SK-N-SH treated with all-trans-retinoic acid at 6 μM for 48 hours (cell line): Measurements from ENCODE around the gene DOCK1.

Experiments
- ATAC-seq: fragments of 200-7000 bp; cut with Tn5 transposase; 3 replicates; pipeline ENCODE4 v1.9.1; 2020; ENCODE audit warnings: mild to moderate bottlenecking, moderate library complexity
- ARNTL ChIP-seq: fragments of 450-650 bp; formaldehyde crosslinking; IDR thresholded peaks from 2 replicates; pipeline ENCODE4 v1.5.0; 2020; ENCODE audit warnings: low read depth, mild to moderate bottlenecking, moderate library complexity, borderline replicate concordance
- BACH2 ChIP-seq: fragments of 250-450 bp; sonication (Bioruptor Pico); IDR thresholded peaks from 2 replicates; pipeline ENCODE4 v1.9.0; 2021; ENCODE audit warnings: mild to moderate bottlenecking, borderline replicate concordance
- CSDC2 ChIP-seq: fragments of 250-450 bp; sonication (Bioruptor Pico); IDR thresholded peaks from 2 replicates; pipeline ENCODE4 v1.5.0; 2020; ENCODE audit warnings: mild to moderate bottlenecking, moderate library complexity
- ESRRG ChIP-seq: fragments of 250-450 bp; sonication (Bioruptor Pico); IDR thresholded peaks from 2 replicates; pipeline ENCODE4 v1.6.1; 2021; ENCODE audit warnings: mild to moderate bottlenecking
- GLIS3 ChIP-seq: fragments of 250-450 bp; sonication (Bioruptor Pico); IDR thresholded peaks from 2 replicates; pipeline ENCODE4 v1.5.0; 2020; ENCODE audit warnings: mild to moderate bottlenecking, moderate library complexity
- ISL1 ChIP-seq: fragments of 250-450 bp; sonication (Bioruptor Pico); IDR thresholded peaks from 2 replicates; pipeline ENCODE4 v2.1.2; 2022; ENCODE audit warnings: mild to moderate bottlenecking, moderate library complexity
- OSR1 ChIP-seq: fragments of 250-450 bp; sonication (Bioruptor Pico); IDR thresholded peaks from 2 replicates; pipeline ENCODE4 v1.8.0; 2022; ENCODE audit warnings: moderate library complexity, mild to moderate bottlenecking, inconsistent platforms
- PPARA ChIP-seq: fragments of 250-450 bp; sonication (Bioruptor Pico); IDR thresholded peaks from 2 replicates; pipeline ENCODE4 v1.5.0; 2020; ENCODE audit warnings: mild to moderate bottlenecking, borderline replicate concordance
- SNAI2 ChIP-seq: fragments of 250-450 bp; sonication (Bioruptor Pico); IDR thresholded peaks from 2 replicates; pipeline ENCODE4 v1.5.0; 2020; ENCODE audit warnings: mild to moderate bottlenecking, moderate library complexity
- TCF4 ChIP-seq: fragments of 250-450 bp; sonication (Bioruptor Pico); IDR thresholded peaks from 2 replicates; pipeline ENCODE4 v1.8.0; 2021; ENCODE audit warnings: mild to moderate bottlenecking, moderate library complexity, borderline replicate concordance
- TOX ChIP-seq: fragments of 250-450 bp; sonication (Bioruptor Pico); IDR thresholded peaks from 2 replicates; pipeline ENCODE4 v1.8.0; 2021; ENCODE audit warnings: mild to moderate bottlenecking, moderate library complexity, borderline replicate concordance
- ZC3H10 ChIP-seq: fragments of 250-450 bp; sonication (Bioruptor Pico); IDR thresholded peaks from 2 replicates; pipeline ENCODE4 v1.5.1; 2021; ENCODE audit warnings: mild to moderate bottlenecking, moderate library complexity
- ZFP3 ChIP-seq: fragments of 250-450 bp; sonication (Bioruptor Pico); IDR thresholded peaks from 2 replicates; pipeline ENCODE4 v1.5.0; 2020; ENCODE audit warnings: mild to moderate bottlenecking, moderate library complexity
- ZFP30 ChIP-seq: fragments of 450-650 bp; formaldehyde crosslinking; IDR thresholded peaks from 2 replicates; pipeline ENCODE4 v1.5.0; 2022; ENCODE audit warnings: mild to moderate bottlenecking, moderate library complexity
- ZNF565 ChIP-seq: fragments of 450-650 bp; formaldehyde crosslinking; conservative IDR thresholded peaks from 2 replicates; pipeline ENCODE4 v1.5.0; 2020; ENCODE audit warnings: low read depth, mild to moderate bottlenecking, moderate library complexity
- ZNF70 ChIP-seq: fragments of 450-650 bp; formaldehyde crosslinking; IDR thresholded peaks from 2 replicates; pipeline ENCODE4 v1.5.0; 2020; ENCODE audit warnings: mild to moderate bottlenecking, moderate library complexity
- ZNF8 ChIP-seq: fragments of 450-650 bp; formaldehyde crosslinking; IDR thresholded peaks from 2 replicates; pipeline ENCODE4 v1.5.0; 2020; ENCODE audit warnings: mild to moderate bottlenecking, moderate library complexity
- TF ChIP-seq, protein P1 (sequence below): fragments of 250-450 bp; sonication (Bioruptor Pico); IDR thresholded peaks from 2 replicates; pipeline ENCODE4 v1.5.1; 2021; ENCODE audit warnings: mild to moderate bottlenecking, moderate library complexity
- TF ChIP-seq, protein P2 (sequence below): fragments of 250-450 bp; sonication (Bioruptor Pico); IDR thresholded peaks from 2 replicates; pipeline ENCODE4 v1.5.1; 2020; ENCODE audit warnings: low read depth, mild to moderate bottlenecking, moderate library complexity
- TF ChIP-seq, protein P3 (sequence below): fragments of 250-450 bp; sonication (Bioruptor Pico); IDR thresholded peaks from 2 replicates; pipeline ENCODE4 v1.5.0; 2020; ENCODE audit warnings: mild to moderate bottlenecking, moderate library complexity
- TF ChIP-seq, protein P4 (sequence below): fragments of 250-450 bp; sonication (Bioruptor Pico); IDR thresholded peaks from 2 replicates; pipeline ENCODE4 v1.8.0; 2021; ENCODE audit warnings: low read depth, mild to moderate bottlenecking, moderate library complexity, borderline replicate concordance
- TF ChIP-seq, protein P5 (sequence below): fragments of 250-450 bp; sonication (Bioruptor Pico); IDR thresholded peaks from 2 replicates; pipeline ENCODE4 v1.8.0; 2020; ENCODE audit warnings: mild to moderate bottlenecking, moderate library complexity, borderline replicate concordance

Gene DOCK1

DNA sequence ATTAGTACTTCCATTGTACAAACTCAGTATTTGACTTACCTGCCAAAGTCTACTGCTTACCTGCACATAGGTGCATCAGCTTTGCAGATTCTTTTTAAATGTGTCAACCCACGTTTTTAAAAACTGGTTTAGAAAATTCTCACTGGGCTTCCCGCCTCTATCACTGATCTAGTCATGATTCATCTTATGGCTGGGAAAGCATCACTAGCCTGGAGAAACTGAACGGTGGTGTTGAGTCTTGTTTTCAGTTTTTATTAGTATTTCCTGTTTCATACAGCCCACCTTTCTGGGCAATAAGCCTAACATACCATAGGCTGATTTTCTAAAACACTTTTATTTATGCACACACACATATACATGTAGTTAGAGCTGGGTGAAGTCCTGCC is 19.7 kb downstream of the DOCK1 start:
- ATAC-seq: peak; percentile 61
- TF ChIP-seq ZC3H10 (CRISPR knock-in tag) (no peak), ZNF565 (CRISPR knock-in tag) (no peak), ARNTL (CRISPR knock-in tag) (no peak), PPARA (CRISPR knock-in tag) (no peak), OSR1 (no peak), TCF4 (no peak), ZNF70 (CRISPR knock-in tag) (no peak), CSDC2 (no peak), ZFP3 (CRISPR knock-in tag) (no peak), SNAI2 (CRISPR knock-in tag) (no peak), ZFP30 (CRISPR knock-in tag) (no peak), ESRRG (CRISPR knock-in tag) (no peak), ISL1 (CRISPR knock-in tag) (no peak), BACH2 (CRISPR knock-in tag) (no peak)
- TF ChIP-seq, protein P1, sequence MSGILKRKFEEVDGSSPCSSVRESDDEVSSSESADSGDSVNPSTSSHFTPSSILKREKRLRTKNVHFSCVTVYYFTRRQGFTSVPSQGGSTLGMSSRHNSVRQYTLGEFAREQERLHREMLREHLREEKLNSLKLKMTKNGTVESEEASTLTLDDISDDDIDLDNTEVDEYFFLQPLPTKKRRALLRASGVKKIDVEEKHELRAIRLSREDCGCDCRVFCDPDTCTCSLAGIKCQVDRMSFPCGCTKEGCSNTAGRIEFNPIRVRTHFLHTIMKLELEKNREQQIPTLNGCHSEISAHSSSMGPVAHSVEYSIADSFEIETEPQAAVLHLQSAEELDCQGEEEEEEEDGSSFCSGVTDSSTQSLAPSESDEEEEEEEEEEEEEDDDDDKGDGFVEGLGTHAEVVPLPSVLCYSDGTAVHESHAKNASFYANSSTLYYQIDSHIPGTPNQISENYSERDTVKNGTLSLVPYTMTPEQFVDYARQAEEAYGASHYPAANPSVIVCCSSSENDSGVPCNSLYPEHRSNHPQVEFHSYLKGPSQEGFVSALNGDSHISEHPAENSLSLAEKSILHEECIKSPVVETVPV (CRISPR knock-in tag): no peak
- TF ChIP-seq, protein P2, sequence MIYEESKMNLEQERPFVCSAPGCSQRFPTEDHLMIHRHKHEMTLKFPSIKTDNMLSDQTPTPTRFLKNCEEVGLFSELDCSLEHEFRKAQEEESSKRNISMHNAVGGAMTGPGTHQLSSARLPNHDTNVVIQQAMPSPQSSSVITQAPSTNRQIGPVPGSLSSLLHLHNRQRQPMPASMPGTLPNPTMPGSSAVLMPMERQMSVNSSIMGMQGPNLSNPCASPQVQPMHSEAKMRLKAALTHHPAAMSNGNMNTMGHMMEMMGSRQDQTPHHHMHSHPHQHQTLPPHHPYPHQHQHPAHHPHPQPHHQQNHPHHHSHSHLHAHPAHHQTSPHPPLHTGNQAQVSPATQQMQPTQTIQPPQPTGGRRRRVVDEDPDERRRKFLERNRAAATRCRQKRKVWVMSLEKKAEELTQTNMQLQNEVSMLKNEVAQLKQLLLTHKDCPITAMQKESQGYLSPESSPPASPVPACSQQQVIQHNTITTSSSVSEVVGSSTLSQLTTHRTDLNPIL (CRISPR knock-in tag): no peak
- TF ChIP-seq, protein P3, sequence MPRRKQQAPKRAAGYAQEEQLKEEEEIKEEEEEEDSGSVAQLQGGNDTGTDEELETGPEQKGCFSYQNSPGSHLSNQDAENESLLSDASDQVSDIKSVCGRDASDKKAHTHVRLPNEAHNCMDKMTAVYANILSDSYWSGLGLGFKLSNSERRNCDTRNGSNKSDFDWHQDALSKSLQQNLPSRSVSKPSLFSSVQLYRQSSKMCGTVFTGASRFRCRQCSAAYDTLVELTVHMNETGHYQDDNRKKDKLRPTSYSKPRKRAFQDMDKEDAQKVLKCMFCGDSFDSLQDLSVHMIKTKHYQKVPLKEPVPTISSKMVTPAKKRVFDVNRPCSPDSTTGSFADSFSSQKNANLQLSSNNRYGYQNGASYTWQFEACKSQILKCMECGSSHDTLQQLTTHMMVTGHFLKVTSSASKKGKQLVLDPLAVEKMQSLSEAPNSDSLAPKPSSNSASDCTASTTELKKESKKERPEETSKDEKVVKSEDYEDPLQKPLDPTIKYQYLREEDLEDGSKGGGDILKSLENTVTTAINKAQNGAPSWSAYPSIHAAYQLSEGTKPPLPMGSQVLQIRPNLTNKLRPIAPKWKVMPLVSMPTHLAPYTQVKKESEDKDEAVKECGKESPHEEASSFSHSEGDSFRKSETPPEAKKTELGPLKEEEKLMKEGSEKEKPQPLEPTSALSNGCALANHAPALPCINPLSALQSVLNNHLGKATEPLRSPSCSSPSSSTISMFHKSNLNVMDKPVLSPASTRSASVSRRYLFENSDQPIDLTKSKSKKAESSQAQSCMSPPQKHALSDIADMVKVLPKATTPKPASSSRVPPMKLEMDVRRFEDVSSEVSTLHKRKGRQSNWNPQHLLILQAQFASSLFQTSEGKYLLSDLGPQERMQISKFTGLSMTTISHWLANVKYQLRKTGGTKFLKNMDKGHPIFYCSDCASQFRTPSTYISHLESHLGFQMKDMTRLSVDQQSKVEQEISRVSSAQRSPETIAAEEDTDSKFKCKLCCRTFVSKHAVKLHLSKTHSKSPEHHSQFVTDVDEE: no peak
- TF ChIP-seq, protein P4, sequence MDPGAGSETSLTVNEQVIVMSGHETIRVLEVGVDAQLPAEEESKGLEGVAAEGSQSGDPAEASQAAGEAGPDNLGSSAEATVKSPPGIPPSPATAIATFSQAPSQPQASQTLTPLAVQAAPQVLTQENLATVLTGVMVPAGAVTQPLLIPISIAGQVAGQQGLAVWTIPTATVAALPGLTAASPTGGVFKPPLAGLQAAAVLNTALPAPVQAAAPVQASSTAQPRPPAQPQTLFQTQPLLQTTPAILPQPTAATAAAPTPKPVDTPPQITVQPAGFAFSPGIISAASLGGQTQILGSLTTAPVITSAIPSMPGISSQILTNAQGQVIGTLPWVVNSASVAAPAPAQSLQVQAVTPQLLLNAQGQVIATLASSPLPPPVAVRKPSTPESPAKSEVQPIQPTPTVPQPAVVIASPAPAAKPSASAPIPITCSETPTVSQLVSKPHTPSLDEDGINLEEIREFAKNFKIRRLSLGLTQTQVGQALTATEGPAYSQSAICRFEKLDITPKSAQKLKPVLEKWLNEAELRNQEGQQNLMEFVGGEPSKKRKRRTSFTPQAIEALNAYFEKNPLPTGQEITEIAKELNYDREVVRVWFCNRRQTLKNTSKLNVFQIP (CRISPR knock-in tag): no peak
- TF ChIP-seq, protein P5, sequence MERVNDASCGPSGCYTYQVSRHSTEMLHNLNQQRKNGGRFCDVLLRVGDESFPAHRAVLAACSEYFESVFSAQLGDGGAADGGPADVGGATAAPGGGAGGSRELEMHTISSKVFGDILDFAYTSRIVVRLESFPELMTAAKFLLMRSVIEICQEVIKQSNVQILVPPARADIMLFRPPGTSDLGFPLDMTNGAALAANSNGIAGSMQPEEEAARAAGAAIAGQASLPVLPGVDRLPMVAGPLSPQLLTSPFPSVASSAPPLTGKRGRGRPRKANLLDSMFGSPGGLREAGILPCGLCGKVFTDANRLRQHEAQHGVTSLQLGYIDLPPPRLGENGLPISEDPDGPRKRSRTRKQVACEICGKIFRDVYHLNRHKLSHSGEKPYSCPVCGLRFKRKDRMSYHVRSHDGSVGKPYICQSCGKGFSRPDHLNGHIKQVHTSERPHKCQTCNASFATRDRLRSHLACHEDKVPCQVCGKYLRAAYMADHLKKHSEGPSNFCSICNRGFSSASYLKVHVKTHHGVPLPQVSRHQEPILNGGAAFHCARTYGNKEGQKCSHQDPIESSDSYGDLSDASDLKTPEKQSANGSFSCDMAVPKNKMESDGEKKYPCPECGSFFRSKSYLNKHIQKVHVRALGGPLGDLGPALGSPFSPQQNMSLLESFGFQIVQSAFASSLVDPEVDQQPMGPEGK (CRISPR knock-in tag): no peak
- TF ChIP-seq, all 23 proteins: peak for 0

DNA sequence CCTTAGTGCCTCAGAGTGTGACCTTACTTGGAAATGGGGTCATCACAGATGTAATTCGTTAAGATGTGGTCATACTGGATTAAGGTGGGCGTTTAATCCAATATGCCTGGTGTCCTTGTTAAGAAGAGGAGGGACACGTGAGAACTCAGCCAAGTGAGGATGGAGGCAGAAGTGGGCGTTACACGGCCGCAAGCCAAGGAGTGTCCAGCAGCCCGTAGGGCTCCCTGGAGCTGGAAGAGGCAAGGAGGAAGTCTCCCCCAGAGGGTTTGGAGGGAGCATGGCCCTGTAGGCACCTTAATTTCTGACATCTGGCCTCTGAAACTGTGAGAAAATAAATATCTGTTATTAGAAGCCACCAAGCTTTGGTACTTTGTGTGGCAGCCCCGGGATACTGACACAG is 21.3 kb downstream of the DOCK1 start:
- ATAC-seq: no peak
- TF ChIP-seq, protein P4 (CRISPR knock-in tag): no peak
- no peak for TF ChIP-seq CSDC2
- no peak for TF ChIP-seq BACH2 (CRISPR knock-in tag)
- TF ChIP-seq, protein P3: no peak
- no peak for TF ChIP-seq PPARA (CRISPR knock-in tag)
- no peak for TF ChIP-seq GLIS3 (CRISPR knock-in tag)
- TF ChIP-seq TOX: no peak
- TF ChIP-seq ZNF8: no peak
- no peak for TF ChIP-seq ARNTL (CRISPR knock-in tag)
- no peak for TF ChIP-seq ZNF565 (CRISPR knock-in tag)
- TF ChIP-seq, protein P5 (CRISPR knock-in tag): no peak
- TF ChIP-seq ZFP30 (CRISPR knock-in tag): no peak
